Measurements from ENCODE around the gene PSMA1. TPM values are rescaled to one million over a fixed set of nuclear protein-coding genes. Genes with fewer than 3 reads are reported as not detected.

PSMA1 gene
- total RNA-seq, 2 experiments from 2014 or later: 171 to 173 TPM

GRCh38 chr11:14480716-14481115 is 39.5 kb downstream of the PSMA1 start:
- peaks cover 99% of the 10 kb centered on the region for H3K36me3 ChIP-seq (ENCODE audit: insufficient read depth, low read length)
- no peak overlapping the region for H2AFZ ChIP-seq (ENCODE audit: low read length)
- no peaks in the 10 kb centered on the region for H3K9me3 ChIP-seq (ENCODE audit: low read length)
- H4K20me1 ChIP-seq (ENCODE audit: insufficient read depth, low read length): no peaks in the 10 kb centered on the region
- TF ChIP-seq EZH2phosphoT487 (IDR thresholded peaks at IDR 0.05; ENCODE audit: borderline replicate concordance, low read depth, low read length): no peak
- TF ChIP-seq, protein P1, sequence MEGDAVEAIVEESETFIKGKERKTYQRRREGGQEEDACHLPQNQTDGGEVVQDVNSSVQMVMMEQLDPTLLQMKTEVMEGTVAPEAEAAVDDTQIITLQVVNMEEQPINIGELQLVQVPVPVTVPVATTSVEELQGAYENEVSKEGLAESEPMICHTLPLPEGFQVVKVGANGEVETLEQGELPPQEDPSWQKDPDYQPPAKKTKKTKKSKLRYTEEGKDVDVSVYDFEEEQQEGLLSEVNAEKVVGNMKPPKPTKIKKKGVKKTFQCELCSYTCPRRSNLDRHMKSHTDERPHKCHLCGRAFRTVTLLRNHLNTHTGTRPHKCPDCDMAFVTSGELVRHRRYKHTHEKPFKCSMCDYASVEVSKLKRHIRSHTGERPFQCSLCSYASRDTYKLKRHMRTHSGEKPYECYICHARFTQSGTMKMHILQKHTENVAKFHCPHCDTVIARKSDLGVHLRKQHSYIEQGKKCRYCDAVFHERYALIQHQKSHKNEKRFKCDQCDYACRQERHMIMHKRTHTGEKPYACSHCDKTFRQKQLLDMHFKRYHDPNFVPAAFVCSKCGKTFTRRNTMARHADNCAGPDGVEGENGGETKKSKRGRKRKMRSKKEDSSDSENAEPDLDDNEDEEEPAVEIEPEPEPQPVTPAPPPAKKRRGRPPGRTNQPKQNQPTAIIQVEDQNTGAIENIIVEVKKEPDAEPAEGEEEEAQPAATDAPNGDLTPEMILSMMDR (conservative IDR thresholded peaks at IDR 0.05; ENCODE audit: low read length): no peak
- H3K27ac ChIP-seq (ENCODE audit: low read depth, low read length, poor library complexity, severe bottlenecking): no peak overlapping the region
- BruUV-seq (replicated peaks): no TSS peak
- intact Hi-C loops (cut with micrococcal nuclease; ENCODE audit: unreplicated experiment): no loop called here
- H3K9me2 ChIP-seq (ENCODE audit: insufficient read depth, low read length): no peaks in the 10 kb centered on the region
- H3K4me3 ChIP-seq (ENCODE audit: low read depth, low read length, poor library complexity, severe bottlenecking): no peak overlapping the region
- no peaks in the 10 kb centered on the region for H3K4me1 ChIP-seq (ENCODE audit: insufficient read depth, low read length, poor library complexity, severe bottlenecking)
- POLR2A ChIA-PET: interaction anchor here (0.7 to 1.6 kb wide), 6 partner anchors 10 to 26 kb away, joined by 4 to 9 read pairs (median 5); no protein-coding TSS in a partner anchor
- H3K4me2 ChIP-seq (ENCODE audit: low read length): no peak overlapping the region
- DNase-seq (ENCODE audit: low spot score): no peak
- no peaks in the 10 kb centered on the region for H3K79me2 ChIP-seq (ENCODE audit: insufficient read depth, low read depth, low read length)
- CTCF ChIA-PET (ENCODE audit: unreplicated experiment): no interaction called here

GRCh38 chr11:14471127-14471526 is 49.1 kb downstream of the PSMA1 start:
- ChIA-PET POLR2A (no interaction called here), CTCF (ENCODE audit: unreplicated experiment) (no interaction called here)
- H3K79me2 ChIP-seq (ENCODE audit: insufficient read depth, low read depth, low read length): no peaks in the 10 kb centered on the region; the same call in 1 of the 2 replicates
- TF ChIP-seq, protein P1 (conservative IDR thresholded peaks at IDR 0.05; ENCODE audit: low read length): no peak
- no peak for DNase-seq (ENCODE audit: low spot score)
- no peaks in the 10 kb centered on the region for H4K20me1 ChIP-seq (ENCODE audit: insufficient read depth, low read length)
- no peaks in the 10 kb centered on the region for H3K9me2 ChIP-seq (ENCODE audit: insufficient read depth, low read length)
- H3K9me3 ChIP-seq (ENCODE audit: low read length): no peaks in the 10 kb centered on the region
- H3K4me1 ChIP-seq (ENCODE audit: insufficient read depth, low read length, poor library complexity, severe bottlenecking): no peaks in the 10 kb centered on the region
- intact Hi-C loops (cut with micrococcal nuclease; ENCODE audit: unreplicated experiment): no loop called here
- no peak overlapping the region for H3K4me3 ChIP-seq (ENCODE audit: low read depth, low read length, poor library complexity, severe bottlenecking)
- BruUV-seq (replicated peaks): no TSS peak
- no peak overlapping the region for H3K4me2 ChIP-seq (ENCODE audit: low read length)
- H3K27ac ChIP-seq (ENCODE audit: low read depth, low read length, poor library complexity, severe bottlenecking): no peak overlapping the region
- H3K36me3 ChIP-seq (ENCODE audit: insufficient read depth, low read length): peaks cover 99% of the 10 kb centered on the region
- no peak overlapping the region for H2AFZ ChIP-seq (ENCODE audit: low read length)

DNA sequence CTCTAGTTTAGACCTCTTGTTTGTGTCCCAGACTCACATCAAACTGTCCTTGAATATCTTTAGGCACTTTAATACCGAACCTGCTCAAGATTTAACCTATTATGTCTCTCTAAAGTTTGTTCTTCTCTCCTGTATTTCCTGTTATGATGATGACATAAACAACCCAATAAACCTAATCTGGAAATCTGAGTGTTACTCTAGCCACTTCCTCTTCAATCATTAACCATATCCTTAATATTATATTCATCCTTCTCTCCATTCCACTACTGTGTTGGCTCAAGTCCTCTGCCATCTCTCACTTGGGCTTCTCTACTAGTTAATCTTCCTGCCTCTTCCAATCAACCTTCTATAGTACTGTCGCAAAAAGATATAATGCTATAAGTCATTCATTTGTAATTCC is 56.6 kb downstream of the PSMA1 start:
- no peak overlapping the region for H3K27ac ChIP-seq (ENCODE audit: low read depth, low read length, poor library complexity, severe bottlenecking)
- intact Hi-C loops (cut with micrococcal nuclease; ENCODE audit: unreplicated experiment): loop anchor here (5.0 kb wide), 1 partner anchor 34 kb away; the partner anchor contains the start of gene COPB1

More for the DNA sequence above, 56.6 kb downstream of the PSMA1 start:
- Histone ChIP-seq H3K4me2 (ENCODE audit: low read length) (no peak overlapping the region), H3K4me1 (ENCODE audit: insufficient read depth, low read length, poor library complexity, severe bottlenecking) (no peaks in the 10 kb centered on the region), H3K36me3 (ENCODE audit: insufficient read depth, low read length) (peaks cover 98% of the 10 kb centered on the region), H3K79me2 (ENCODE audit: insufficient read depth, low read depth, low read length) (no peaks in the 10 kb centered on the region), H3K9me2 (ENCODE audit: insufficient read depth, low read length) (no peaks in the 10 kb centered on the region), H2AFZ (ENCODE audit: low read length) (no peak overlapping the region), H3K9me3 (ENCODE audit: low read length) (no peaks in the 10 kb centered on the region), H4K20me1 (ENCODE audit: insufficient read depth, low read length) (no peaks in the 10 kb centered on the region), H3K4me3 (ENCODE audit: low read depth, low read length, poor library complexity, severe bottlenecking) (no peak overlapping the region)
- ChIA-PET POLR2A (interaction anchor here (1.0 to 1.4 kb wide), 2 partner anchors 8 to 30 kb away, joined by 4 to 9 read pairs; no protein-coding TSS in a partner anchor), CTCF (ENCODE audit: unreplicated experiment) (no interaction called here)
- BruUV-seq (replicated peaks): no TSS peak
- DNase-seq (ENCODE audit: low spot score): no peak
- TF ChIP-seq EZH2phosphoT487 (IDR thresholded peaks at IDR 0.05; ENCODE audit: borderline replicate concordance, low read depth, low read length): no peak
- TF ChIP-seq, protein P1 (conservative IDR thresholded peaks at IDR 0.05; ENCODE audit: low read length): no peak

Measured in OCI-LY7 (cell line).